Heart left ventricle (tissue), 16 donors: ENCODE results near the gene ANK3. TPM values are rescaled to one million over a fixed set of nuclear protein-coding genes. Genes with fewer than 3 reads are reported as not detected.

ENCODE experiments used
- ATAC-seq, 4 donors: fragments of 200-7000 bp; cut with Tn5 transposase; one replicate each; pipeline ENCODE4 v1.9.1; 2020 to 2022; ENCODE audit warnings: moderate library complexity in 4 of 4, mild to moderate bottlenecking in 3 of 4, moderate number of reproducible peaks in 1 of 4
- DNase-seq, 5 donors: peaks; one replicate each; pipeline ENCODE4 v3.0.0-alpha.2; 2020
- H3K27ac ChIP-seq, 12 donors: fragments of 200-600 bp; sonication (generic) in 4 of 12; one replicate each; pipeline versions ENCODE4 v1.5.0 to v1.8.0; 2016 to 2022; ENCODE audit warnings: mild to moderate bottlenecking in 2 of 12
- H3K27me3 ChIP-seq, 9 donors: fragments of 200-600 bp; sonication (generic) in 2 of 9; one replicate each; pipeline versions ENCODE4 v1.5.1 to v1.8.0; 2016 to 2022; ENCODE audit warnings: mild to moderate bottlenecking in 3 of 9
- H3K36me3 ChIP-seq, 9 donors: fragments of 200-600 bp; sonication (generic) in 2 of 9; one replicate each; pipeline versions ENCODE4 v1.5.0 to v1.8.0; 2018 to 2022; ENCODE audit warnings: mild to moderate bottlenecking in 2 of 9
- H3K4me1 ChIP-seq, 12 donors: fragments of 200-600 bp; sonication (generic) in 4 of 12; one replicate each; pipeline versions ENCODE4 v1.5.0 to v1.8.0; 2016 to 2022; ENCODE audit warnings: mild to moderate bottlenecking in 3 of 12
- H3K4me3 ChIP-seq, 12 donors: fragments of 200-600 bp; sonication (generic) in 4 of 12; one replicate each; pipeline versions ENCODE4 v1.5.0 to v1.8.0; 2017 to 2022; ENCODE audit warnings: mild to moderate bottlenecking in 9 of 12, moderate library complexity in 4 of 12
- H3K9me3 ChIP-seq, 12 donors: fragments of 200-600 bp; sonication (generic) in 4 of 12; one replicate each; pipeline versions ENCODE4 v1.5.0 to v1.8.0; 2016 to 2022; ENCODE audit warnings: mild to moderate bottlenecking in 1 of 12
- CTCF ChIP-seq, 12 donors: fragments of 200-600 bp; sonication (generic) in 4 of 12; IDR thresholded peaks; one replicate each; pipeline versions ENCODE4 v1.5.0 to v1.8.0; 2018 to 2022; ENCODE audit warnings: antibody characterized with exemption in 12 of 12, mild to moderate bottlenecking in 5 of 12
- POLR2A ChIP-seq, 2 donors: fragments of 450-650 bp; IDR thresholded peaks; one replicate each; pipeline ENCODE4 v1.6.1; 2017; ENCODE audit warnings: antibody characterized with exemption in 2 of 2, mild to moderate bottlenecking in 2 of 2, moderate library complexity in 2 of 2
- WGBS, 4 donors: extraction: QIAGEN DNeasy Blood & Tissue Kit in 2 of 4; methylation state at CpG; one replicate each; pipeline versions ENCODE4 v1.1.5 to v1.1.7; 2013 to 2018; 5-methylcytosine and 5-hydroxymethylcytosine counted together
- intact Hi-C, 10 donors: fragments of 100-400 bp; cut with DNase I; formaldehyde crosslinking; loops; one replicate each; pipeline versions ENCODE4 v1.11.1 to v1.14.2; 2022
- polyA plus RNA-seq, 2 donors: library from polyadenylated mRNA; stranded (reverse); fragments of 200-250 nt; gene quantifications; one replicate each; pipeline ENCODE4 v1.2.3, GENCODE V29; 2013
- total RNA-seq, 9 donors: library from RNA; depleted of rRNA in 2 of 9; stranded (reverse); fragments of >200 nt in 2 of 9; fragmentation: NEBNext Ultra II Directional in 3 of 9; extraction: Animal tissue kit (Norgen Biotek cat#: 25700) in 3 of 9; gene quantifications; one replicate each; pipeline versions ENCODE4 v1.1.0 to v1.2.4, GENCODE V29; 2016 to 2023
- donor health status: ischemic (EF 13 %, LVEDD 7.1; RV severe dilation, severe dysfunction).
- donor health status: healthy with polysubstance abuse.
- donor health status: DM: no; HTN: yes; CAD: no.
- donor health status: DM: no; HTN: no; CAD: no.
- donor health status: ischemic (EF 25% LVEDD 6.9; RV normal size, moderate dysfunction).
- donor health status: ischemic (EF 25% LVEDD 5.7; RV mildly dilated, moderate dysfunction).
- donor health status: healthy.
- donor health status: DM: yes; HTN: yes; CAD: no.
- donor health status: ischemic (EF 35%, LVEDD 5.7; RV mildly dilated, moderate dysfunction).
- donor health status: nonischemic (EF 11% LVEDD 7.7; RV severe dilation, severe dysfunction).
- donor health status: DM: yes; HTN: yes; CAD: no.
- donor health status: PGD.
- donor health status: ischemic (EF 29% LVEDD 5.4; RV normal size, mild dysfunction).
- donor health status: nonischemic (EF 23%, LVEDD 6.1; RV moderate dilation, normal function).

The ANK3 gene
- total and polyA plus RNA-seq, 11 donors, result 33.8 to 576 (median 239) TPM

- intact Hi-C loops, result no loop called here
- Histone ChIP-seq H3K27me3 (no peaks in the 10 kb centered on the region), H3K4me1 (no peaks in the 10 kb centered on the region), H3K4me3 (no peak overlapping the region), H3K36me3 (peaks cover 0 to 76% (median 19%) of the 10 kb centered on the region in 9 donors), H3K27ac (no peak overlapping the region), H3K9me3 (no peaks in the 10 kb centered on the region)
- ATAC-seq (no peak), DNase-seq (no peak)
- 76 to 98% (median 77%) methylated on average over 3 of the region's 3 CpGs for WGBS, 4 donors
- TF ChIP-seq POLR2A (IDR thresholded peaks at IDR 0.05) (no peak), CTCF (IDR thresholded peaks at IDR 0.05) (no peak)
Measured at GRCh38 chr10:60176925-60177324, 212.8 kb downstream of the ANK3 start.

GRCh38 chr10:60175441-60175971 lies 214.2 kb downstream of the ANK3 start:
- no peak for TF ChIP-seq POLR2A (IDR thresholded peaks at IDR 0.05)
- no peak for TF ChIP-seq CTCF (IDR thresholded peaks at IDR 0.05)
- H3K27me3 ChIP-seq, result no peaks in the 10 kb centered on the region
- H3K4me3 ChIP-seq, result no peak overlapping the region
- 35 to 53% (median 45%) methylated on average over 4 of the region's 4 CpGs for WGBS, 4 donors
- H3K27ac ChIP-seq, result no peak overlapping the region
- peaks cover 0 to 3% (median 0%) of the 10 kb centered on the region in 12 donors for H3K4me1 ChIP-seq
- intact Hi-C loops, result no loop called here
- H3K9me3 ChIP-seq, result no peaks in the 10 kb centered on the region
- H3K36me3 ChIP-seq, result peaks cover 0 to 76% (median 15%) of the 10 kb centered on the region in 9 donors
- ATAC-seq, result no peak
- DNase-seq, result no peak

- ATAC-seq, result no peak
Measured at GRCh38 chr10:60172363-60172990, 217.2 kb downstream of the ANK3 start.

More at GRCh38 chr10:60172363-60172990, 217.2 kb downstream of the ANK3 start:
- TF ChIP-seq CTCF (IDR thresholded peaks at IDR 0.05), result no peak
- no peak for TF ChIP-seq POLR2A (IDR thresholded peaks at IDR 0.05)
- H3K27ac ChIP-seq, result no peak overlapping the region
- no peaks in the 10 kb centered on the region for H3K27me3 ChIP-seq
- no peaks in the 10 kb centered on the region for H3K9me3 ChIP-seq
- intact Hi-C loops, result no loop called here
- 84 to 89% (median 87%) methylated on average over 9 of the region's 9 CpGs for WGBS, 4 donors
- H3K4me1 ChIP-seq, result peaks cover 0 to 3% (median 0%) of the 10 kb centered on the region in 12 donors
- H3K36me3 ChIP-seq, result peaks cover 0 to 80% (median 16%) of the 10 kb centered on the region in 9 donors
- DNase-seq, result no peak
- H3K4me3 ChIP-seq, result no peak overlapping the region
